NCI-H2029 treated with DMSO at 0.1 percent for 48 hours (cell line): Measurements from ENCODE around the gene CDH23.
A peak's percentile ranks its signal among the peaks of the same experiment; 100 is the strongest.

Experiments
- DNase-seq: peaks from one replicate; lab custom pipeline; 2025; lab: John Stamatoyannopoulos, UW

The CDH23 gene

DNA sequence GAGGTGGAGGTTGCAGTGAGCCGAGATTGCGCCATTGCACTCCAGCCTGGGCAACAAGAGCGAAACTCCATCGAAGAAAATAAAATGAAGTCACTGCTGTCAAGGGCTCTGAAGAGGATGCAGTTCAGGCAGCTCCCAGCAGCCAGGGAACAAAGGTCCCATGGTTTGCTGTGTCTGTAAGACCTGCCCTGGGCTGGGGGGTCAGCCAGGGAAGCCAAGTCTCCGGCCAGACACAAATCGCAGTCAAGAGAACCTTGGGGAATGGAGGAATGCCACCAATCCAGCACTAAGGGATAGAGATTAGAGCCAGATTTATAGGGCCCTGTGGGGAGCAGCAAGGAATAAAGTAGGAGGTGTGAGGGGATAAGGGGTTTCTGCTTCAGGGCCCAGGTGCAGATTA lies 405.5 kb downstream of the CDH23 start:
- no peak for DNase-seq

GRCh38 chr10:71802715-71803488 lies 406.2 kb downstream of the CDH23 start:
- no peak for DNase-seq

DNA sequence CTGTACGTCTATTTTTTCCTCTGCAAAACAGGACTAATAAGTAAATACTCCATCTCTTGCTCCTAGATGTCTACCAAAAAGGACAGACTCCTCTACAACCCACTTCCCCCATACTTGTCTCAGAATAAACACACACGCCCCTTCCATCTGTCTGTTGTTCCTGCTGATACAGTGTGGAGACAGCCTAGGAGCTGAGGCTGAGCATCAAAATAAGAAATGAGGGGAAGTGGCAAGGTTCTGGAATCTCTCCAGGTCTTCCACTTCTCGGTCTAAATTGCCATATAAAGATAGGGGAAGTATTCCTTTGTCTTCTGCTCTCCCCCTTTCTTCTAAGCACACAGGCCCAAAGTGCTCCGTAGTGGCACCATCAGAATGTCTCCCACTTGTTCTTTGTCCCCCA lies 407.4 kb downstream of the CDH23 start:
- DNase-seq: no peak

GRCh38 chr10:71805776-71806703 lies 409.3 kb downstream of the CDH23 start:
- peak; percentile 48 for DNase-seq

- no peak for DNase-seq
These were observed 410.2 kb downstream of the CDH23 start for GRCh38 chr10:71806704-71807556.

DNA sequence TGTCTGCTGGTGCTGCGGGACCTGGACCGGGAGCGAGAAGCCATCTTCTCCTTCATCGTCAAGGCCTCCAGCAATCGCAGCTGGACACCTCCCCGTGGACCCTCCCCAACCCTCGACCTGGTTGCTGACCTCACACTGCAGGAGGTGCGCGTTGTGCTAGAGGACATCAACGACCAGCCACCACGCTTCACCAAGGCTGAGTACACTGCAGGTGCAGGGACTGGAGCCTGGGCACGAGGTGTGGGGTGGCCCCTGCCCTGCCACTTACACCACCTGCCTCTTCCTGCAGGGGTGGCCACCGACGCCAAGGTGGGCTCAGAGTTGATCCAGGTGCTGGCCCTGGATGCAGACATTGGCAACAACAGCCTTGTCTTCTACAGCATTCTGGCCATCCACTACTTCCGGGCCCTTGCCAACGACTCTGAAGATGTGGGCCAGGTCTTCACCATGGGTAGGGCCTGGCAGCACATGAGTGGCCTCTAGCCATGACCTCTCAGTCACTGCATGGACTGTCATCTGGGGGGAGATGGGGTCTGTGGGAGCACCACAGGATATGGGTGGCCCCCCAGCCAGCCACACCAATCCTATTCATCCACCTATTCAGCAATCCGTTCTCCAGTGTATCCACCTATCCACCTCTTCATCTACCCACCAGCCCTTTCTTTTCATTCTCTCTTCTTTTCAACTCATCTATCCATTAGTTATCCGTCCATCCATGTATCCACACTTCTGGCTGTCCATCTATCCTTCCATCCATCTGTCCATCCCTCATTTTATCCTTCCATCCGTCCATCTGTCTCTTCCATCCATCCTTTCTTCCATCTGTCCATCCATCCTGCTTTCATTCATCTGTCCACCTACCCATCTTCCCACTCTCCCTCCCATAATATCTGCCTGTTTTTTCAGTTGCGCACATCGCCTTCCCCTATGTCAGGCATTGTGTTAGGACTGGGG lies 411.1 kb downstream of the CDH23 start:
- DNase-seq: no peak

GRCh38 chr10:71809628-71810027 lies 412.9 kb downstream of the CDH23 start:
- no peak for DNase-seq

- no peak for DNase-seq
These were observed 413.5 kb downstream of the CDH23 start for GRCh38 chr10:71810048-71810750.

- DNase-seq: no peak
These were observed 414.6 kb downstream of the CDH23 start for GRCh38 chr10:71811351-71811750.

DNA sequence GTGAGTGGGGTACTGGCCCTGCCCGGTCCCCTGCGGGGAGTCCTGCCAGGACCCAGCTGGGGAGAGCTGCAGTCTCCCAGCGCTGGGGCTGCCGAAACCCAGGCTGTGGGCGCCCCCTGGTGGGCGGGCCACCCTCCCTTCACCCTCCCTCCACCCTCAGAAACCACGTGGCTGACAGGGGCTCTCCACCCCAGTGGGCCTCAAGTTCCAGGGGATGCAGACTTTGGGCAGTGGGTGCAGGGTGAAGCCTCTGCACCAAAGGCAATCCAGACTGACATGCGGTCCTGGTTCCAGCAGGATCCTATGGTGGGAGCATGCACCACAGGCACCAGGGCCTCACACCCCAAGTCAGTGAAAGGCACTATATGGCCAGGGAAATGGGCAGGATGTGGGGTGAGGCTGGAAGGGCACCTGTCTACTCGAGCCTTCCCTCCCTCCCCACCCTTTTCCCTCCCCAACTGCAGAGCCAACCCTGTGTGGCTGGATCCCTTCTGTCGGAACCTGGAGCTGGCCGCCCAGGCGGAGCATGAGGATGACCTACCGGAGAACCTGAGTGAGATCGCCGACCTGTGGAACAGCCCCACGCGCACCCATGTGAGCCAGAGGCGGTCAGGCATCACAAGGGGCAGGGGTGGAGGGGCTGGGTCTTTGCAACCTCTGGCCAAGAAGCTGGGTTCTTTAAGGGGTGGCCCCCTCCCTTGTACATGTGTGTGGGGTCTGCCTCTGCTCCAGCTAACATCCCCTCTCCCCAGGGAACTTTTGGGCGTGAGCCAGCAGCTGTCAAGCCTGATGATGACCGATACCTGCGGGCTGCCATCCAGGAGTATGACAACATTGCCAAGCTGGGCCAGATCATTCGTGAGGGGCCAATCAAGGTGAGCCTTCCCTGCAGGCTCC lies 415.5 kb downstream of the CDH23 start:
- DNase-seq: peak; percentile 21

GRCh38 chr10:71812913-71813590 lies 416.3 kb downstream of the CDH23 start:
- DNase-seq: no peak

- no peak for DNase-seq
These were observed 418.2 kb downstream of the CDH23 start for GRCh38 chr10:71814922-71815411.

- no peak for DNase-seq
These were observed 418.9 kb downstream of the CDH23 start for GRCh38 chr10:71815515-71816130.

DNA sequence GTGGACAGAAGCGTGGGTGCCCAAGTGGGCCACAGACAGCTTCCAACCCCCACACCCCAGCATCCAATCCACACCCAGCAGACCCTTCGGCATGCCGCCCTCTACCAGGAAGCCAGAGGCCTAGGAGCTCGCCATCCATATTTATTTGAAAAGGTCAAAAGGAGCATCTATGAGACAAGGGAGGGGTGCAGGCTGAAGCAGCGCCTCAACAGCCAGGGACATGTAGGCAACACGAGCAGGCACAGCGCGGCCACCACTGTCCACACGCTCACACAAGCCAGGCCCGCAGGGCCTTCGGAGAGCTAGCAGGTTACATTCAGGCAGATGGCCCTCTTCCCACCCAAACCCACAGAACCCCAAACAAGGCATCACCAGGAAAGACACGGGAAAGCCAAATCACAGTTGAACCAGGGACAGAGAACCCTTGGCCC lies 419.7 kb downstream of the CDH23 start:
- no peak for DNase-seq

GRCh38 chr10:71816936-71817618 lies 420.4 kb downstream of the CDH23 start:
- DNase-seq: no peak

DNA sequence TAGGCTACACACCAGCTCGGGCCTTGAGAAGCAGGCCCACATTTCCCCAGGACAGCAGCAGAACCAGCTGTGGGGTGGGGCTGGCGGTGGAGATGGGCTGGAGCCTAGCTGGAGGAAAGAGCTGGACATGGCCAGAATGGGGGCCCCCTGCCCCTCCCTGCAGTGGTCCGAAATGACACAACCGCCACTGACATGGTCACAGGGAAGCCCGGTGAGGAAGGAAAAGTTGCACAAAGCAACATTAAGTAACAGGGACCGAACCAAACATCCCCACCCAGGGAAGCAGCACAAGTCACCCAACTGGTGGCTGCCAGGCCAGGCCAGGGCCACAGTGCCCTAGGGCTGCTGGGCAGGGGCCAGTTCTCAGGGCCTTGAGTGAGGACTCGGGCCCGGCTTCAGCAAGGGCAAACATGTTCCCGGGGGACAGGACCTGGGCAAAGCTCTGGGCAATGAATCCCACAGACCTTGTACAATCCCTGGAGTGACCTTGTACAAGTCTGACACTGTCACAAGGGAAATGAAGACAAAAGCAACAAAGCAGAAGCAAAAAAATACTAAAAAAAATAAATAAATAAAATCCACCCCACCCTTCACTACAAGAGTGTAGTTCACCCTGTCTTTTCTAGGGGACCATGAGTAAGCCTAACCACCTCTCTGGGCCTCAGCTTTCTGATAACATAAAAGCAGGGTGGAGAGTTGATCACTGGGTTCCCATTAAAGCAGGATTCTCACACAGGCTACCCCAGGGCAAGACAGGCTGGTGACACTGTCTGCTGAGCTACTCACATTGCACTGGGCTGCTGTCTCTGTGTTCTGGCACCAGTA lies 421.3 kb downstream of the CDH23 start:
- DNase-seq: no peak
